AG04449 (cell line): Measurements from ENCODE around the gene PTPA.

Experiments
- CTCF ChIA-PET: fragments of 350-600 bp; formaldehyde crosslinking; extraction: SDS; loops from one replicate; lab custom pipeline; 2021; ENCODE audit warnings: antibody characterized with exemption; lab: Yijun Ruan, JAX
- POLR2A ChIA-PET: fragments of 400-600, 350-600 bp; formaldehyde crosslinking; extraction: SDS; loops from one replicate; lab custom pipeline; 2020; ENCODE audit warnings: antibody characterized with exemption, inconsistent platforms; lab: Yijun Ruan, JAX
- DNase-seq: peaks from one replicate; pipeline ENCODE4 v3.0.0-alpha.2; 2010; ENCODE audit warnings: low read depth, low spot score
- H3K4me3 ChIP-seq: 2 replicates; pipeline ENCODE4 v1.5.1; 2011; ENCODE audit warnings: low read depth, mild to moderate bottlenecking, control low read depth, low read length
- TF ChIP-seq, protein P1 (sequence below): IDR thresholded peaks from one replicate; pipeline ENCODE4 v1.5.1; 2011; ENCODE audit warnings: mild to moderate bottlenecking, moderate library complexity, low read length, control low read depth, inconsistent platforms; ENCODE audit not compliant: insufficient read depth; ENCODE audit errors: missing control alignments

PTPA gene

DNA sequence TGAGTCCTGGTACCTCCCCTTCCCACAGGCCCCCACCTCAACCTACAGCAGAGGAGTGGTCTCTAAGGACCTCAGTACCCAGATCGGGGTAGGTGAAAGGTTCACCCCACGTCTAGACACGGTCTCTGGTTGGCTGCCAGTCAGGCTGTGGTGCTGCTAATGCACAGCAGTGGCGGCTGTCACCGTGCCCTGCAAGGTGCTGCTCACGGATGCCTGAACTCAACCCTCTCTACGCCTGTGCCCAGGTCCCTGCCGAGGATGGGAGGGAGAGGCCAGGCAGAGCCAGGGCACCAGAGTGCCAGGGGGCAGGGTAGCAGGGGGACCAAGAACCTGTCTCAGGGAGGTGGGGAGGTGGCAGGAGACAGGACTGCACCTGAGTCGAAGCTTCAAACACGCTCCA is 52.5 kb downstream of the PTPA start:
- H3K4me3 ChIP-seq: no peak overlapping the region
- TF ChIP-seq, protein P1, sequence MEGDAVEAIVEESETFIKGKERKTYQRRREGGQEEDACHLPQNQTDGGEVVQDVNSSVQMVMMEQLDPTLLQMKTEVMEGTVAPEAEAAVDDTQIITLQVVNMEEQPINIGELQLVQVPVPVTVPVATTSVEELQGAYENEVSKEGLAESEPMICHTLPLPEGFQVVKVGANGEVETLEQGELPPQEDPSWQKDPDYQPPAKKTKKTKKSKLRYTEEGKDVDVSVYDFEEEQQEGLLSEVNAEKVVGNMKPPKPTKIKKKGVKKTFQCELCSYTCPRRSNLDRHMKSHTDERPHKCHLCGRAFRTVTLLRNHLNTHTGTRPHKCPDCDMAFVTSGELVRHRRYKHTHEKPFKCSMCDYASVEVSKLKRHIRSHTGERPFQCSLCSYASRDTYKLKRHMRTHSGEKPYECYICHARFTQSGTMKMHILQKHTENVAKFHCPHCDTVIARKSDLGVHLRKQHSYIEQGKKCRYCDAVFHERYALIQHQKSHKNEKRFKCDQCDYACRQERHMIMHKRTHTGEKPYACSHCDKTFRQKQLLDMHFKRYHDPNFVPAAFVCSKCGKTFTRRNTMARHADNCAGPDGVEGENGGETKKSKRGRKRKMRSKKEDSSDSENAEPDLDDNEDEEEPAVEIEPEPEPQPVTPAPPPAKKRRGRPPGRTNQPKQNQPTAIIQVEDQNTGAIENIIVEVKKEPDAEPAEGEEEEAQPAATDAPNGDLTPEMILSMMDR: no peak
- ChIA-PET CTCF (interaction anchor here (1.9 to 15.2 kb wide), 3 partner anchors 10 to 461 kb away, joined by 9 to 345 read pairs (median 51); no protein-coding TSS in a partner anchor), POLR2A (interaction anchor here (1.0 kb wide), 1 partner anchor 11 kb away, joined by 3 read pairs; no protein-coding TSS in a partner anchor)
- DNase-seq: no peak

DNA sequence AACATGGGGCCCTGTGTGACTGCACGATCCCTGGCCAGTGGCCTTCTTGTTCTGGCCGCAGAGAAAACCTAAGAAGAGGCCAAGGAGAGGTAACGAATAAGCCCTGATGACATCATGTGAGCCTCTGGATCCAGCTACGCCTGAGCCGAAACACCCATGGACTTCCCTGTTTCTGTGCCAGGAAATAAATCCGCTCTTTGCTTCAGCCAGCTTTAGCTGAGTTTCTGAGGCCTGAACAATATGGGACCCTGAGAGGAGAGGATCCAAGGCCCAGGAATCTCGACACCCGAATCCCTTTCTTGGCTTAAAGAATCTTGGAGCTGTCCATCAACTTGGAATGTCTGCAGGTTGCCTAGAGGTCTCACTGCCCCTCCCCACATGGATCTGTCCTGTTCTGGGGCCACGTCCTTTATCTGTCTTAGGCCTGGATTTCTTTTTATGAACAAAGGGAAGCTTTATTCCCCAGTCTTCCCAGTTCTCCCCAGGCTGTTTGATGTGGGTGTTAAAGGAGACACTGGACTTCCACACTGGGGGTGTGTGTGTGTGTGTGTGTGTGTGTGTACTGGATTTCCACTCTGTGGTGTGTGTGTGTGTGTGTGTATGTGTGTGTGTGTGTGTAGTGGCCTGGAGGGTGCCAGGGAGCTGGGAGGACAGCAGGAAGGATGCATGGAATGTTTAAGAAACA is 53.2 kb downstream of the PTPA start:
- no peak for DNase-seq
- no peak overlapping the region for H3K4me3 ChIP-seq
- POLR2A ChIA-PET: interaction anchor here (0.9 to 1.0 kb wide), 3 partner anchors 9 to 21 kb away, joined by 3 to 4 read pairs (median 3); no protein-coding TSS in a partner anchor
- CTCF ChIA-PET: interaction anchor here (1.0 to 15.2 kb wide), 4 partner anchors 9 to 460 kb away, joined by 3 to 345 read pairs (median 30); no protein-coding TSS in a partner anchor
- TF ChIP-seq, protein P1: no peak

DNA sequence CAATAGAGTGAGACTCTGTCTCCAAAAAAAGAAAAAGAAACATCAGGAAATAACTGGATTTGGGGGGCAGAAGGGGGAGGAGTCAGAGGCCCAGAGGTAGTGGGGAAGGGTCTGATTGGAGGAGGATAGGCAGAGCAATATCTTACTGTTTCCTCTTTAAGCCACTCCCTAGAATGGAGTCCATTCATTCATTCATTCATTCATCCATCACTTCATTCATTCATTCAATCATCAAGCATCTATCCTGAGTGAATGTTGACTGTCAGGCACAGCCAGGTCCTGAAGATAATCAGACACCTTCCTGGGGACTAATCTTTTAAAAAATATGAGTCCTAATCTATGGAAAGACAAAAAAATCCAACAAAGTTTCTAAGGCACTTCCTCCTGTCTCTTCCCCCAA is 54.0 kb downstream of the PTPA start:
- CTCF ChIA-PET: interaction anchor here (1.0 to 15.2 kb wide), 5 partner anchors 8 to 459 kb away, joined by 3 to 345 read pairs (median 9); no protein-coding TSS in a partner anchor
- POLR2A ChIA-PET: interaction anchor here (0.9 to 2.4 kb wide), 4 partner anchors 8 to 22 kb away, joined by 3 to 13 read pairs (median 7); no protein-coding TSS in a partner anchor
- no peak for DNase-seq
- TF ChIP-seq, protein P1: no peak
- no peak overlapping the region for H3K4me3 ChIP-seq

DNA sequence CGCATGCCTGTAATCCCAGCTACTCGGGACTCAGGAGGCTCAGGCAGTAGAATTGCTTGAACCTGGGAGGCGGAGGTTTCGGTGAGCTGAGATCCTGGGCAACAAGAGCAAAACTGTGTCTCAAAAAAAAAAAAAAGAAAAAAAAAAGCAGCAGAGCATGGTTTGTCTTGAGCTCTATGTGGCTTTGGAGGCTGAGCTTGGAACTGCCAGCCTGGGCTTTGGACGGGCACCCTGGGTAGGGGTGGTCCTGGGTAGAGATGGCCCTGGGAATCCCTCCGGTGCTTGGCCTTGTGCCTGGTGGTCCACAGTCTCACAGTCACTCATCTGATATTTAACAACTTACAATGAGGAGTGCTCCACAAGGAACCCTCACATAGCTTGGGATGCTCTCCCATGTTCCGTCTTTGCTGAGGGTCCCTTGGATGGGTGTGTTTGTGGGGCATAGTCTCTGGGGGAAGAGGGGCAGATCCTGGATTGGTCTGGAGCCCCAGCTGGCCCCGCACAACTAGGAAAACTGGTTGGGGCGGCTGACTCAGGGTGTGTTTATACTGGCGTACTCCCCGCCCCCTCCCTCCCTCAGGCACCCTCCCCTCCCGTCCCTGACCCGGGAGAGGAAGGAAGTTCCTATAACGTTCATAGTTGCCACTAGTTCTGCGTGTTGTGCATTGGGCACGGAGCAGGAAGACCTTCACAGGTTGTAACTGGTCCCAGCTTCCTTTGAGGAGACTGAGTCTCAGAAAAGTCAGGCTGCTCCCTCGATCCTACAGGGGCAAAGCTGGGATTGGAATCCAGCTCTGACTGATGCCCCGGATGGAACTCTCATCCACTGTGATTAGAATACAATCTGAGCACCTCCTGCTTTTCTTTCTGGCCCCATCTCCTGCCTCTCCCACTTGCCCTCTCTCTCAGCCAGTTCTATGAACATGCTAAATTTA is 55.7 kb downstream of the PTPA start:
- TF ChIP-seq, protein P1: no peak
- CTCF ChIA-PET: interaction anchor here (0.6 to 15.2 kb wide), 9 partner anchors 8 to 571 kb away, joined by 3 to 345 read pairs (median 4); no protein-coding TSS in a partner anchor
- peak overlapping the region; percentile 9 for H3K4me3 ChIP-seq
- no peak for DNase-seq
- POLR2A ChIA-PET: interaction anchor here (0.9 to 3.6 kb wide), 10 partner anchors 7 to 330 kb away, joined by 3 to 20 read pairs (median 6); partner anchors contain the start of gene IER5L

DNA sequence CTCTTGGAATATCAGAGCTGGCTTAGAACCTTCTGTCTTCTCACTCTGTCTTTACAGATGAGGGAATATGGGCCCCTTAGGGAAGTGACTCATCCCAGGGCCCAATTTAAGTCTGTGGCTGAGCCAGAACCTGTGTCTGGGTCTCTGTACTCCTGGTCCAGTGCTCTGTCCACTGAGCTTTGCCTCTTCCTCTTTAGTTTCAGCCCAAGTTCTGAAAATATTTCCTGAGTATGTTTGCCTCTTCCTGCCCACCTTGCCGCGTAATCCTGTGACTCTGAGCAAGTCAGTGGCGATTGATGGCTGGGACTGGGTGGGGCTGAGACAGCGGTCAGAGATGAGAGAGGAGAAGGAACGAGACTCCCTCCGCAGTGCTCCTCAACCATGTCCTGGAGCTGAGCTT is 59.0 kb downstream of the PTPA start:
- ChIA-PET CTCF (interaction anchor here (0.9 to 15.2 kb wide), 4 partner anchors 9 to 454 kb away, joined by 3 to 345 read pairs (median 4); no protein-coding TSS in a partner anchor), POLR2A (interaction anchor here (0.6 to 9.1 kb wide), 2 partner anchors 29 to 311 kb away, joined by 3 to 233 read pairs; no protein-coding TSS in a partner anchor)
- H3K4me3 ChIP-seq: no peak overlapping the region
- TF ChIP-seq, protein P1: no peak
- DNase-seq: no peak
